Chondrocyte (in vitro differentiated cells): ENCODE results near the gene SLC1A1. TPM values are rescaled to one million over a fixed set of nuclear protein-coding genes. Genes with fewer than 3 reads are reported as not detected.

Experiments
- DNase-seq: peaks from one replicate; pipeline ENCODE4 v3.0.0; 2021; ENCODE audit warnings: mixed read lengths, low spot score
- H3K27ac Mint-ChIP-seq: one replicate; pipeline ENCODE4 v1.8.0; 2021; ENCODE audit warnings: mild to moderate bottlenecking, moderate library complexity, mixed read lengths; ENCODE audit not compliant: unreplicated experiment
- H3K27me3 Mint-ChIP-seq: 2 replicates; pipeline ENCODE4 v1.8.0; 2021; ENCODE audit warnings: low read depth, mixed read lengths
- H3K36me3 Mint-ChIP-seq: 2 replicates; pipeline ENCODE4 v1.8.0; 2021; ENCODE audit warnings: low read depth, mixed read lengths
- H3K4me1 Mint-ChIP-seq: 2 replicates; pipeline ENCODE4 v1.8.0; 2021; ENCODE audit warnings: low read depth, mild to moderate bottlenecking, mixed read lengths
- H3K4me3 Mint-ChIP-seq: one replicate; pipeline ENCODE4 v1.8.0; 2021; ENCODE audit warnings: mild to moderate bottlenecking, moderate library complexity, mixed read lengths; ENCODE audit not compliant: unreplicated experiment
- H3K9me3 Mint-ChIP-seq: 2 replicates; pipeline ENCODE4 v1.8.0; 2021; ENCODE audit warnings: low read depth, mixed read lengths
- CTCF ChIP-seq: fragments of 200-600 bp; sonication (generic); IDR thresholded peaks from 2 replicates; pipeline ENCODE4 v1.5.0; 2021; ENCODE audit warnings: antibody characterized with exemption, mild to moderate bottlenecking, moderate library complexity
- total RNA-seq: library from RNA; stranded (reverse); gene quantifications from 3 replicates; pipeline ENCODE4 v1.2.1, GENCODE V29; 2021

Gene SLC1A1
- total RNA-seq, 1 donor from 2014 or later: 11.0 TPM

- no peak for TF ChIP-seq CTCF
- Mint-ChIP-seq H3K4me3 (no peak overlapping the region), H3K27me3 (no peaks in the 10 kb centered on the region), H3K9me3 (no peaks in the 10 kb centered on the region), H3K4me1 (peaks cover 3% of the 10 kb centered on the region), H3K36me3 (peaks cover 34% of the 10 kb centered on the region), H3K27ac (no peak overlapping the region)
- DNase-seq: no peak
These were observed 92.7 kb downstream of the SLC1A1 start for GRCh38 chr9:4583001-4583400.

- no peak overlapping the region for H3K27ac Mint-ChIP-seq
- no peaks in the 10 kb centered on the region for H3K9me3 Mint-ChIP-seq
- peaks cover 3% of the 10 kb centered on the region for H3K4me1 Mint-ChIP-seq
- no peaks in the 10 kb centered on the region for H3K27me3 Mint-ChIP-seq
- no peak for DNase-seq
- H3K36me3 Mint-ChIP-seq: peaks cover 31% of the 10 kb centered on the region
- H3K4me3 Mint-ChIP-seq: no peak overlapping the region
- TF ChIP-seq CTCF: no peak
These were observed 94.4 kb downstream of the SLC1A1 start for GRCh38 chr9:4584636-4585035.

- Mint-ChIP-seq H3K27me3 (no peaks in the 10 kb centered on the region), H3K9me3 (no peaks in the 10 kb centered on the region), H3K36me3 (peaks cover 31% of the 10 kb centered on the region), H3K27ac (no peak overlapping the region), H3K4me3 (no peak overlapping the region), H3K4me1 (peaks cover 3% of the 10 kb centered on the region)
- DNase-seq: no peak
- no peak for TF ChIP-seq CTCF
These were observed 94.9 kb downstream of the SLC1A1 start for GRCh38 chr9:4585135-4585534.

- Mint-ChIP-seq H3K4me1 (peaks cover 4% of the 10 kb centered on the region), H3K36me3 (peaks cover 17% of the 10 kb centered on the region), H3K9me3 (no peaks in the 10 kb centered on the region), H3K4me3 (no peak overlapping the region), H3K27me3 (no peaks in the 10 kb centered on the region), H3K27ac (no peak overlapping the region)
- no peak for DNase-seq
- TF ChIP-seq CTCF: no peak
These were observed 98.5 kb downstream of the SLC1A1 start for GRCh38 chr9:4588721-4589120.

GRCh38 chr9:4590430-4591122 is 100.3 kb downstream of the SLC1A1 start:
- no peak for DNase-seq
- Mint-ChIP-seq H3K36me3 (peaks cover 2% of the 10 kb centered on the region), H3K27ac (no peak overlapping the region), H3K4me3 (no peak overlapping the region), H3K27me3 (no peaks in the 10 kb centered on the region), H3K9me3 (no peaks in the 10 kb centered on the region), H3K4me1 (peaks cover 8% of the 10 kb centered on the region)
- no peak for TF ChIP-seq CTCF
